Activated naive CD8-positive, alpha-beta T cell treated with anti-CD3 and anti-CD28 coated beads for 36 hours (primary cell): Measurements from ENCODE around the gene ZNF878. TPM values are rescaled to one million over a fixed set of nuclear protein-coding genes. Genes with fewer than 3 reads are reported as not detected.

Experiments used
- DNase-seq: peaks from one replicate; pipeline ENCODE4 v3.0.0; 2021
- H3K27ac Mint-ChIP-seq: one replicate; pipeline ENCODE4 v1.8.0; 2022; ENCODE audit warnings: mild to moderate bottlenecking, moderate library complexity, mixed read lengths
- H3K27me3 Mint-ChIP-seq: one replicate; pipeline ENCODE4 v1.8.0; 2022; ENCODE audit warnings: mild to moderate bottlenecking, mixed read lengths
- H3K36me3 Mint-ChIP-seq: one replicate; pipeline ENCODE4 v1.8.0; 2021; ENCODE audit warnings: mild to moderate bottlenecking, mixed read lengths
- H3K4me1 Mint-ChIP-seq: one replicate; pipeline ENCODE4 v1.8.0; 2021; ENCODE audit warnings: mixed read lengths
- H3K4me3 Mint-ChIP-seq: one replicate; pipeline ENCODE4 v1.8.0; 2022; ENCODE audit warnings: mild to moderate bottlenecking, moderate library complexity, mixed read lengths
- H3K9me3 Mint-ChIP-seq: one replicate; pipeline ENCODE4 v1.8.0; 2022; ENCODE audit warnings: mixed read lengths
- total RNA-seq, 2 experiments: library from RNA; stranded (reverse); gene quantifications; one replicate each; pipeline ENCODE4 v1.2.3, GENCODE V29; 2021

The ZNF878 gene
- total RNA-seq, 2 experiments from 2014 or later = 1.1 TPM

GRCh38 chr19:12055784-12056183 lies 3.0 kb upstream of the ZNF878 start:
- Mint-ChIP-seq H3K4me3 (no peak overlapping the region), H3K27me3 (peaks cover 35% of the 10 kb centered on the region), H3K4me1 (peaks cover 14% of the 10 kb centered on the region), H3K36me3 (peaks cover 3% of the 10 kb centered on the region), H3K9me3 (peaks cover 3% of the 10 kb centered on the region), H3K27ac (no peak overlapping the region)
- DNase-seq = no peak

- Mint-ChIP-seq H3K9me3 (peaks cover 3% of the 10 kb centered on the region), H3K4me1 (peaks cover 11% of the 10 kb centered on the region), H3K27me3 (peaks cover 31% of the 10 kb centered on the region), H3K27ac (peak overlapping the region; percentile 54), H3K36me3 (peaks cover 13% of the 10 kb centered on the region), H3K4me3 (peak overlapping the region; percentile 86)
- DNase-seq = no peak
These were observed 667 bp downstream of the ZNF878 start for GRCh38 chr19:12052091-12052496.

GRCh38 chr19:12047868-12048267 lies 4.9 kb downstream of the ZNF878 start:
- Mint-ChIP-seq H3K36me3 (peaks cover 47% of the 10 kb centered on the region), H3K27ac (no peak overlapping the region), H3K4me1 (peaks cover 8% of the 10 kb centered on the region), H3K4me3 (no peak overlapping the region), H3K9me3 (peaks cover 24% of the 10 kb centered on the region), H3K27me3 (peaks cover 4% of the 10 kb centered on the region)
- no peak for DNase-seq

- H3K4me1 Mint-ChIP-seq = no peaks in the 10 kb centered on the region
- peaks cover 27% of the 10 kb centered on the region for H3K9me3 Mint-ChIP-seq
- no peaks in the 10 kb centered on the region for H3K27me3 Mint-ChIP-seq
- no peak overlapping the region for H3K27ac Mint-ChIP-seq
- H3K36me3 Mint-ChIP-seq = peaks cover 50% of the 10 kb centered on the region
- H3K4me3 Mint-ChIP-seq = no peak overlapping the region
- DNase-seq = no peak
These were observed 8.9 kb downstream of the ZNF878 start for GRCh38 chr19:12043752-12044422.

GRCh38 chr19:12042893-12043292 lies 9.9 kb downstream of the ZNF878 start:
- Mint-ChIP-seq H3K27ac (no peak overlapping the region), H3K4me3 (no peak overlapping the region), H3K9me3 (peaks cover 27% of the 10 kb centered on the region), H3K36me3 (peaks cover 50% of the 10 kb centered on the region), H3K4me1 (no peaks in the 10 kb centered on the region), H3K27me3 (no peaks in the 10 kb centered on the region)
- DNase-seq = no peak

GRCh38 chr19:12035220-12036172 lies 17.3 kb downstream of the ZNF878 start, which contains the start of gene ZNF433:
TSS of gene ZNF433 (minus strand) at chr19:12035679. CDS start at chr19:12035539, 140 bp downstream.
- peak; percentile 85 for DNase-seq
- Mint-ChIP-seq H3K4me3 (peak within 1 kb of the TSS; percentile 85), H3K27ac (peak within 1 kb of the TSS; percentile 79), H3K9me3 (no peaks in the 10 kb centered on the region), H3K27me3 (no peaks in the 10 kb centered on the region), H3K4me1 (peaks cover 14% of the 10 kb centered on the region), H3K36me3 (peaks cover 9% of the 10 kb centered on the region)

- no peak for DNase-seq
- Mint-ChIP-seq H3K4me1 (peaks cover 14% of the 10 kb centered on the region), H3K36me3 (peaks cover 10% of the 10 kb centered on the region), H3K9me3 (peaks cover 1% of the 10 kb centered on the region), H3K27me3 (no peaks in the 10 kb centered on the region), H3K4me3 (peak overlapping the region; percentile 44), H3K27ac (no peak overlapping the region)
These were observed 18.1 kb downstream of the ZNF878 start for GRCh38 chr19:12034620-12035019.

- Mint-ChIP-seq H3K4me1 (peaks cover 14% of the 10 kb centered on the region), H3K4me3 (peak overlapping the region; percentile 44), H3K27ac (no peak overlapping the region), H3K9me3 (peaks cover 3% of the 10 kb centered on the region), H3K27me3 (no peaks in the 10 kb centered on the region), H3K36me3 (peaks cover 13% of the 10 kb centered on the region)
- DNase-seq = no peak
These were observed 18.6 kb downstream of the ZNF878 start for GRCh38 chr19:12034198-12034597.

- Mint-ChIP-seq H3K27ac (no peak overlapping the region), H3K4me3 (no peak overlapping the region), H3K4me1 (peaks cover 2% of the 10 kb centered on the region), H3K27me3 (no peaks in the 10 kb centered on the region), H3K36me3 (peaks cover 84% of the 10 kb centered on the region), H3K9me3 (peaks cover 51% of the 10 kb centered on the region)
- no peak for DNase-seq
These were observed 37.0 kb downstream of the ZNF878 start for GRCh38 chr19:12015753-12016116.

GRCh38 chr19:12015015-12015752 lies 37.6 kb downstream of the ZNF878 start:
- H3K4me3 Mint-ChIP-seq = no peak overlapping the region
- H3K9me3 Mint-ChIP-seq = peaks cover 51% of the 10 kb centered on the region
- no peak overlapping the region for H3K27ac Mint-ChIP-seq
- peaks cover 85% of the 10 kb centered on the region for H3K36me3 Mint-ChIP-seq
- peaks cover 2% of the 10 kb centered on the region for H3K4me1 Mint-ChIP-seq
- H3K27me3 Mint-ChIP-seq = no peaks in the 10 kb centered on the region
- no peak for DNase-seq

- Mint-ChIP-seq H3K4me1 (peaks cover 25% of the 10 kb centered on the region), H3K36me3 (peaks cover 48% of the 10 kb centered on the region), H3K27ac (peak overlapping the region; percentile 80), H3K9me3 (no peaks in the 10 kb centered on the region), H3K27me3 (no peaks in the 10 kb centered on the region), H3K4me3 (no peak overlapping the region)
- DNase-seq = peak; percentile 12
These were observed 52.4 kb downstream of the ZNF878 start for GRCh38 chr19:12000152-12000981.

GRCh38 chr19:11995174-11995573 lies 57.6 kb downstream of the ZNF878 start:
- Mint-ChIP-seq H3K9me3 (no peaks in the 10 kb centered on the region), H3K36me3 (peaks cover 40% of the 10 kb centered on the region), H3K27me3 (no peaks in the 10 kb centered on the region), H3K4me1 (peaks cover 48% of the 10 kb centered on the region), H3K27ac (no peak overlapping the region), H3K4me3 (no peak overlapping the region)
- DNase-seq = no peak
